SK-N-SH (cell line): ENCODE measurements around the gene COL8A1. TPM values are rescaled to one million over a fixed set of nuclear protein-coding genes. Genes with fewer than 3 reads are reported as not detected.

Experiments used
- CTCF ChIA-PET: fragments of 300-600, 350-600 bp; formaldehyde crosslinking; extraction: SDS; loops from one replicate; lab custom pipeline; 2021; lab: Yijun Ruan, JAX
- POLR2A ChIA-PET: fragments of 350-600 bp; sonication (Branson Sonifier 250); formaldehyde crosslinking; extraction: SDS; loops from one replicate; lab custom pipeline; 2020; ENCODE audit warnings: antibody characterized with exemption, inconsistent platforms; lab: Yijun Ruan, JAX
- DNase-seq: peaks from one replicate; pipeline ENCODE4 v3.0.0; 2012
- H2AFZ ChIP-seq: fragments of 200-600 bp; sonication (generic); 2 replicates; pipeline ENCODE4 v1.8.1; 2016; ENCODE audit warnings: antibody characterized with exemption, mild to moderate bottlenecking, low read depth
- H3F3A ChIP-seq: fragments of 200-600 bp; sonication (generic); replicated peaks from 2 replicates; pipeline ENCODE3; 2016; ENCODE audit warnings: antibody characterized with exemption, mild to moderate bottlenecking; ENCODE audit not compliant: insufficient read depth
- H3K27ac ChIP-seq, 2 experiments: fragments of 200-500 bp in 1 of 2; fragments of 200-600 bp in 1 of 2; sonication (Bioruptor generic) in 1 of 2; sonication (generic), shearing (Covaris generic) in 1 of 2; 2 replicates each; pipeline versions ENCODE4 v1.5.1 to v1.6.1; 2014 to 2016; ENCODE audit warnings: low read depth in 2 of 2, inconsistent platforms in 1 of 2, low read length in 1 of 2, mild to moderate bottlenecking in 1 of 2, mixed read lengths in 1 of 2
- H3K27me3 ChIP-seq: fragments of 200-600 bp; sonication (generic), shearing (Covaris generic); 2 replicates; pipeline ENCODE4 v1.6.1; 2016; ENCODE audit warnings: mixed run types; ENCODE audit not compliant: insufficient read depth
- H3K36me3 ChIP-seq, 2 experiments: fragments of 200-500 bp in 1 of 2; fragments of 200-600 bp in 1 of 2; sonication (Bioruptor generic) in 1 of 2; sonication (generic) in 1 of 2; replicated peaks in 1 of 2; 2 replicates each; pipeline versions ENCODE3 to v1.5.1; 2014 to 2016; ENCODE audit warnings: low read length in 1 of 2, mild to moderate bottlenecking in 1 of 2; ENCODE audit not compliant: insufficient read depth in 2 of 2, control insufficient read depth in 1 of 2
- H3K4me1 ChIP-seq, 2 experiments: fragments of 200-500 bp in 1 of 2; fragments of 200-600 bp in 1 of 2; sonication (Bioruptor generic) in 1 of 2; sonication (generic), shearing (Covaris generic) in 1 of 2; 2 replicates each; pipeline versions ENCODE4 v1.5.1 to v1.6.1; 2014 to 2016; ENCODE audit warnings: low read depth in 1 of 2, low read length in 1 of 2, mixed run types in 1 of 2; ENCODE audit not compliant: insufficient read depth in 2 of 2, control insufficient read depth in 1 of 2
- H3K4me2 ChIP-seq: fragments of 200-600 bp; sonication (generic), shearing (Covaris generic); 2 replicates; pipeline ENCODE4 v1.6.1; 2017; ENCODE audit warnings: mixed run types
- H3K4me3 ChIP-seq, 2 experiments: fragments of 200-500 bp in 1 of 2; fragments of 200-600 bp in 1 of 2; sonication (Bioruptor generic) in 1 of 2; sonication (generic), shearing (Covaris generic) in 1 of 2; 2 replicates each; pipeline versions ENCODE4 v1.5.1 to v1.8.1; 2014 to 2016; ENCODE audit warnings: low read depth in 2 of 2, inconsistent platforms in 1 of 2, low read length in 1 of 2, mild to moderate bottlenecking in 1 of 2, mixed read lengths in 1 of 2, moderate library complexity in 1 of 2
- H3K79me2 ChIP-seq: fragments of 200-600 bp; sonication (generic); 2 replicates; pipeline ENCODE4 v1.8.1; 2017; ENCODE audit warnings: mild to moderate bottlenecking; ENCODE audit not compliant: insufficient read depth
- H3K9ac ChIP-seq: fragments of 200-600 bp; sonication (generic); 2 replicates; pipeline ENCODE4 v1.6.1; 2017; ENCODE audit warnings: mixed run types
- H3K9me2 ChIP-seq: fragments of 200-600 bp; sonication (generic); 2 replicates; pipeline ENCODE4 v1.6.1; 2017; ENCODE audit warnings: mixed run types
- H3K9me3 ChIP-seq: fragments of 200-600 bp; sonication (generic); 2 replicates; pipeline ENCODE4 v1.6.1; 2017; ENCODE audit warnings: mixed run types, mild to moderate bottlenecking, moderate library complexity
- H4K20me1 ChIP-seq: fragments of 200-600 bp; sonication (generic); 2 replicates; pipeline ENCODE4 v1.6.1; 2017; ENCODE audit warnings: mild to moderate bottlenecking, mixed run types; ENCODE audit not compliant: insufficient read depth
- CTCF ChIP-seq: fragments of 200-600 bp; sonication (generic); IDR thresholded peaks from 2 replicates; pipeline ENCODE4 v1.6.1; 2017; ENCODE audit warnings: antibody characterized with exemption, mild to moderate bottlenecking, moderate library complexity
- IRF3 ChIP-seq: fragments of 150-350 bp; IDR thresholded peaks from 2 replicates; pipeline ENCODE4 v1.6.1; 2016; ENCODE audit warnings: mild to moderate bottlenecking, low read depth, low read length
- NFIC ChIP-seq: IDR thresholded peaks from 2 replicates; pipeline ENCODE4 v1.4.0; 2012; ENCODE audit warnings: borderline replicate concordance
- POLR2AphosphoS5 ChIP-seq: IDR thresholded peaks from 2 replicates; pipeline ENCODE4 v1.6.1; 2012; ENCODE audit warnings: low read depth, low read length
- RXRA ChIP-seq: IDR thresholded peaks from 2 replicates; pipeline ENCODE4 v1.4.0; 2012; ENCODE audit warnings: low read depth, mild to moderate bottlenecking, borderline replicate concordance
- WGBS: methylation state at CpG from one replicate; pipeline ENCODE4 v1.1.6; 2017; ENCODE audit warnings: low lambda C conversion rate; 5-methylcytosine and 5-hydroxymethylcytosine counted together
- polyA plus RNA-seq, 3 experiments: library from polyadenylated mRNA; depleted of rRNA; stranded (reverse); fragments of >200 nt; gene quantifications; 2 replicates each; pipeline ENCODE4 v1.2.3, GENCODE V29; 2012

COL8A1 gene
- polyA plus RNA-seq, 1 of the 3 experiments (the other 2 are of a cell fraction): 4.0 TPM

- peaks cover 15% of the 10 kb centered on the region for H3F3A ChIP-seq
- no peaks in the 10 kb centered on the region for H3K9me2 ChIP-seq
- no peak overlapping the region for H3K4me2 ChIP-seq
- no peaks in the 10 kb centered on the region for H3K9me3 ChIP-seq
- WGBS: 95% methylated on average over 6 of the region's 6 CpGs
- no peak for DNase-seq
- H3K27ac ChIP-seq: no peak overlapping the region
- CTCF ChIA-PET: interaction anchor here (1.2 kb wide), 1 partner anchor 16 kb away, joined by 3 read pairs; no protein-coding TSS in a partner anchor
- H3K4me3 ChIP-seq: no peak overlapping the region
- POLR2A ChIA-PET: no interaction called here
- no peak overlapping the region for H2AFZ ChIP-seq
- peaks cover 54% of the 10 kb centered on the region for H3K79me2 ChIP-seq
- H3K4me1 ChIP-seq: peaks cover 4 to 7% of the 10 kb centered on the region in 2 experiments; a peak in 2 of 4 replicates
- TF ChIP-seq RXRA: no peak
- peak; percentile 46; the same call in 1 of the 2 replicates for TF ChIP-seq POLR2AphosphoS5
- no peak for TF ChIP-seq NFIC
- no peak for TF ChIP-seq IRF3
- no peak for TF ChIP-seq CTCF
- TF ChIP-seq, all 33 proteins: peak for 1
- peaks cover 23 to 52% of the 10 kb centered on the region in 2 experiments for H3K36me3 ChIP-seq
- no peaks in the 10 kb centered on the region for H3K27me3 ChIP-seq
- H3K9ac ChIP-seq: no peak overlapping the region
- no peaks in the 10 kb centered on the region for H4K20me1 ChIP-seq
Measured at GRCh38 chr3:99848433-99848832, 210.0 kb downstream of the COL8A1 start.

Other genes starting within 250 kb of the COL8A1 start
- 9.1 and 9.2 TPM in 2 replicates for gene CMSS1, start 179.3 kb downstream of the COL8A1 start, polyA plus RNA-seq (2012; rRNA removed)